K562 (cell line): ENCODE measurements around the gene VPS9D1. TPM values are rescaled to one million over a fixed set of nuclear protein-coding genes. Genes with fewer than 3 reads are reported as not detected.

Source experiments
- ATAC-seq: fragments of 200-7000 bp; cut with Tn5 transposase; 3 replicates; pipeline ENCODE4 v1.9.1; 2020; ENCODE audit warnings: moderate library complexity
- BruUV-seq: library from RNA; stranded (reverse); fragments of 400-500 nt; replicated peaks from 2 replicates; lab custom pipeline; 2021; lab: Mats Ljungman, UMichigan
- CTCF ChIA-PET: fragments of 300-600 bp; formaldehyde crosslinking; extraction: SDS; loops from one replicate; lab custom pipeline; 2021; ENCODE audit warnings: low intra/inter-chr PET ratio; lab: Yijun Ruan, JAX
- POLR2A ChIA-PET: fragments of 300-600, 350-650 bp; sonication (Branson Sonifier 250); formaldehyde crosslinking; extraction: SDS; loops from one replicate; lab custom pipeline; 2021; ENCODE audit warnings: antibody characterized with exemption, inconsistent platforms; lab: Yijun Ruan, JAX
- DNase-seq, 4 experiments: peaks; one replicate each; pipeline versions ENCODE4 v3.0.0 to v3.0.0-alpha.2; 2011 to 2018; ENCODE audit warnings: low spot score in 3 of 4, mixed read lengths in 3 of 4; ENCODE audit errors: extremely low read depth in 1 of 4
- FAIRE-seq: peaks from 2 replicates; lab custom pipeline; 2011; peaks lifted over from hg19 to GRCh38; lab: Jason Lieb, UNC
- H2AFZ ChIP-seq: 2 replicates; pipeline ENCODE4 v1.6.0; 2011; ENCODE audit warnings: low read depth, low read length, control low read depth, inconsistent platforms
- H3K27ac ChIP-seq: fragments of 200-600 bp; 3 replicates; pipeline ENCODE4 v1.8.0; 2011; ENCODE audit warnings: low read depth, mild to moderate bottlenecking, control low read depth, inconsistent platforms, low read length, moderate library complexity, mixed read lengths; ENCODE audit errors: extremely low read depth
- H3K27me3 ChIP-seq, 2 experiments: fragments of 300-600 bp in 1 of 2; 2 replicates in 1 of 2; 3 replicates in 1 of 2; pipeline versions ENCODE4 v1.6.0 to v1.8.0; 2011; ENCODE audit warnings: inconsistent platforms in 2 of 2, low read length in 2 of 2, mild to moderate bottlenecking in 1 of 2, mixed read lengths in 1 of 2, moderate library complexity in 1 of 2; ENCODE audit not compliant: control insufficient read depth in 2 of 2, insufficient read depth in 2 of 2
- H3K36me3 ChIP-seq: fragments of 300-600 bp; 3 replicates; pipeline ENCODE4 v1.8.0; 2011; ENCODE audit warnings: mild to moderate bottlenecking, low read length, inconsistent platforms; ENCODE audit not compliant: control insufficient read depth, insufficient read depth
- H3K4me1 ChIP-seq, 2 experiments: fragments of 200-600 bp in 1 of 2; replicated peaks in 1 of 2; 2 replicates in 1 of 2; 3 replicates in 1 of 2; pipeline versions ENCODE4 v1.5.1 to v1.8.0; 2011; ENCODE audit warnings: inconsistent platforms in 2 of 2, low read length in 2 of 2, mild to moderate bottlenecking in 1 of 2, mixed read lengths in 1 of 2, moderate library complexity in 1 of 2; ENCODE audit not compliant: control insufficient read depth in 2 of 2, insufficient read depth in 2 of 2
- H3K4me2 ChIP-seq: 2 replicates; pipeline ENCODE4 v1.6.1; 2011; ENCODE audit warnings: low read length, control low read depth, inconsistent platforms, mixed read lengths; ENCODE audit not compliant: insufficient read depth
- H3K4me3 ChIP-seq: fragments of 200-600 bp; sonication (generic), shearing (Covaris generic); 2 replicates; pipeline ENCODE4 v1.5.1; 2016; ENCODE audit warnings: control low read depth, inconsistent platforms
- H3K79me2 ChIP-seq: fragments of 200-600 bp; 3 replicates; pipeline ENCODE4 v1.8.0; 2011; ENCODE audit warnings: low read length, inconsistent platforms; ENCODE audit not compliant: control insufficient read depth, insufficient read depth
- H3K9ac ChIP-seq, 2 experiments: 2 replicates each; pipeline versions ENCODE4 v1.6.0 to v1.6.1; 2011; ENCODE audit warnings: low read depth in 2 of 2, low read length in 2 of 2, control low read depth in 1 of 2, inconsistent platforms in 1 of 2, mild to moderate bottlenecking in 1 of 2, mixed read lengths in 1 of 2; ENCODE audit not compliant: insufficient read depth in 1 of 2
- H3K9me1 ChIP-seq: one replicate; pipeline ENCODE4 v1.6.0; 2011; ENCODE audit warnings: inconsistent platforms, mild to moderate bottlenecking, low read length, moderate library complexity; ENCODE audit not compliant: control insufficient read depth, insufficient read depth
- H3K9me3 ChIP-seq: replicated peaks from 2 replicates; pipeline ENCODE4 v1.5.1; 2011; ENCODE audit warnings: low read depth, low read length, inconsistent platforms; ENCODE audit not compliant: control insufficient read depth, insufficient read depth
- H4K20me1 ChIP-seq: replicated peaks from 2 replicates; pipeline ENCODE4 v1.6.1; 2011; ENCODE audit warnings: low read length, inconsistent platforms, mixed read lengths; ENCODE audit not compliant: control insufficient read depth, insufficient read depth
- BRD4 ChIP-seq: fragments of 200-600 bp; sonication (generic); IDR thresholded peaks from 2 replicates; pipeline ENCODE4 v1.6.1; 2017; ENCODE audit warnings: inconsistent platforms
- E2F4 ChIP-seq: sonication (generic); formaldehyde crosslinking; IDR thresholded peaks from 2 replicates; pipeline ENCODE4 v1.8.0; 2022; ENCODE audit warnings: mild to moderate bottlenecking, low read depth, missing genetic modification reagents
- GTF2E2 ChIP-seq: fragments of 200-800 bp; sonication (Bioruptor generic); IDR thresholded peaks from 2 replicates; pipeline ENCODE4 v1.6.1; 2016; ENCODE audit warnings: missing genetic modification characterization, missing compliant biosample characterization
- HEY1 ChIP-seq: fragments of 250-450 bp; sonication (Bioruptor Pico); IDR thresholded peaks from 2 replicates; pipeline ENCODE4 v1.5.0; 2020; ENCODE audit warnings: mild to moderate bottlenecking, moderate library complexity, borderline replicate concordance
- HMG20A ChIP-seq: fragments of 450-650 bp; formaldehyde crosslinking; conservative IDR thresholded peaks from 2 replicates; pipeline ENCODE4 v1.4.0; 2020; ENCODE audit warnings: mild to moderate bottlenecking, mixed read lengths
- KAT7 ChIP-seq: sonication (generic); formaldehyde crosslinking; IDR thresholded peaks from 2 replicates; pipeline ENCODE4 v1.8.0; 2022; ENCODE audit warnings: missing genetic modification reagents, mild to moderate bottlenecking, borderline replicate concordance
- MYBL2 ChIP-seq, 2 experiments: fragments of 450-650 bp in 1 of 2; sonication (generic) in 1 of 2; formaldehyde crosslinking in 1 of 2; IDR thresholded peaks; 2 replicates each; pipeline versions ENCODE4 v1.6.1 to v1.8.1; 2017 to 2022; ENCODE audit warnings: borderline replicate concordance in 1 of 2, inconsistent platforms in 1 of 2, low read depth in 1 of 2, mild to moderate bottlenecking in 1 of 2, missing genetic modification reagents in 1 of 2, moderate library complexity in 1 of 2
- NONO ChIP-seq, 2 experiments: fragments of 200-400 bp in 1 of 2; fragments of 450-650 bp in 1 of 2; formaldehyde crosslinking in 1 of 2; IDR thresholded peaks; 2 replicates each; pipeline ENCODE4 v1.6.1; 2017; ENCODE audit warnings: low read depth in 2 of 2, mild to moderate bottlenecking in 2 of 2, moderate library complexity in 2 of 2, low read length in 1 of 2
- POLR2A ChIP-seq: fragments of 450-650 bp; conservative IDR thresholded peaks from 2 replicates; pipeline ENCODE4 v1.6.1; 2016
- POLR2B ChIP-seq: fragments of 450-650 bp; IDR thresholded peaks from 2 replicates; pipeline ENCODE4 v1.6.1; 2018; ENCODE audit warnings: low read depth; ENCODE audit not compliant: partially characterized antibody
- POLR2G ChIP-seq: fragments of 200-400 bp; formaldehyde crosslinking; IDR thresholded peaks from 2 replicates; pipeline ENCODE4 v1.6.1; 2017; ENCODE audit warnings: low read depth, mild to moderate bottlenecking, antibody characterized with exemption, low read length, moderate library complexity
- RBFOX2 ChIP-seq: fragments of 200-400 bp; formaldehyde crosslinking; IDR thresholded peaks from 2 replicates; pipeline ENCODE4 v1.6.1; 2017; ENCODE audit warnings: low read depth, mild to moderate bottlenecking, low read length, moderate library complexity
- RBM34 ChIP-seq: fragments of 200-400 bp; formaldehyde crosslinking; IDR thresholded peaks from 2 replicates; pipeline ENCODE4 v1.6.1; 2018; ENCODE audit warnings: low read length, borderline replicate concordance; ENCODE audit not compliant: insufficient read depth
- SAFB ChIP-seq: fragments of 200-400 bp; formaldehyde crosslinking; IDR thresholded peaks from 2 replicates; pipeline ENCODE4 v1.6.1; 2017; ENCODE audit warnings: low read depth, low read length, borderline replicate concordance
- SREBF2 ChIP-seq: sonication (generic); formaldehyde crosslinking; IDR thresholded peaks from 2 replicates; pipeline ENCODE4 v1.4.0; 2020; ENCODE audit warnings: mild to moderate bottlenecking, missing genetic modification reagents
- SUPT5H ChIP-seq: fragments of 450-650 bp; IDR thresholded peaks from 2 replicates; pipeline ENCODE4 v1.6.1; 2016
- ZFP36 ChIP-seq: fragments of 150-350 bp; IDR thresholded peaks from 2 replicates; pipeline ENCODE4 v1.6.1; 2018; ENCODE audit warnings: low read length, low read depth; ENCODE audit not compliant: partially characterized antibody
- ZNF239 ChIP-seq: fragments of 250-450 bp; sonication (Bioruptor Pico); IDR thresholded peaks from 2 replicates; pipeline ENCODE4 v1.4.0; 2020; ENCODE audit warnings: mild to moderate bottlenecking
- ZNF280B ChIP-seq: fragments of 250-450 bp; sonication (Bioruptor Pico); IDR thresholded peaks from 2 replicates; pipeline ENCODE4 v1.5.1; 2021; ENCODE audit warnings: mild to moderate bottlenecking
- WGBS: fragments of 100-300 bp; shearing (Covaris generic); methylation state at CpG from one replicate; pipeline ENCODE4 v1.1.6; 2016; ENCODE audit warnings: low coverage, mixed read lengths; ENCODE audit not compliant: insufficient coverage; ENCODE audit errors: missing lambda C conversion rate; 5-methylcytosine and 5-hydroxymethylcytosine counted together
- in situ Hi-C: fragments of 300-500 bp; cut with MboI; formaldehyde crosslinking; loops from 4 replicates; pipeline ENCODE4 v1.15.0; 2018; ENCODE audit warnings: inconsistent platforms, mixed read lengths
- intact Hi-C: fragments of 100-400 bp; cut with micrococcal nuclease; formaldehyde crosslinking; loops from 2 replicates; pipeline ENCODE4 v1.14.2; 2022
- polyA plus RNA-seq, 8 experiments: library from polyadenylated mRNA; depleted of rRNA in 4 of 8; stranded (reverse) in 5 of 8; unstranded in 3 of 8; fragments of >200 nt; fragmentation: Nextera tagmentation in 2 of 8; fragmentation: Illumina TruSeq in 1 of 8; extraction: Ambion mirVana in 2 of 8; extraction: Trizol in 1 of 8; gene quantifications; 2 replicates each; pipeline versions ENCODE4 v1.2.1 to v1.2.3, GENCODE V29; 2011 to 2014; ENCODE audit warnings: inconsistent platforms in 1 of 8, missing spikeins in 1 of 8
- total RNA-seq, 7 experiments: library from RNA; depleted of rRNA in 6 of 7; stranded (reverse); fragments of >200 nt in 6 of 7; fragmentation: Illumina TruSeq in 2 of 7; extraction: Trizol in 2 of 7; gene quantifications; 2 replicates each; pipeline versions ENCODE4 v1.2.1 to v1.2.3, GENCODE V29; 2011 to 2021; ENCODE audit warnings: low replicate concordance in 1 of 7

VPS9D1 gene
- total and polyA plus RNA-seq, 9 of the 15 experiments (the other 6 are each of a cell fraction or from before 2014, with no cell fraction given), result 0.33 to 3.1 (median 1.1) TPM

DNA sequence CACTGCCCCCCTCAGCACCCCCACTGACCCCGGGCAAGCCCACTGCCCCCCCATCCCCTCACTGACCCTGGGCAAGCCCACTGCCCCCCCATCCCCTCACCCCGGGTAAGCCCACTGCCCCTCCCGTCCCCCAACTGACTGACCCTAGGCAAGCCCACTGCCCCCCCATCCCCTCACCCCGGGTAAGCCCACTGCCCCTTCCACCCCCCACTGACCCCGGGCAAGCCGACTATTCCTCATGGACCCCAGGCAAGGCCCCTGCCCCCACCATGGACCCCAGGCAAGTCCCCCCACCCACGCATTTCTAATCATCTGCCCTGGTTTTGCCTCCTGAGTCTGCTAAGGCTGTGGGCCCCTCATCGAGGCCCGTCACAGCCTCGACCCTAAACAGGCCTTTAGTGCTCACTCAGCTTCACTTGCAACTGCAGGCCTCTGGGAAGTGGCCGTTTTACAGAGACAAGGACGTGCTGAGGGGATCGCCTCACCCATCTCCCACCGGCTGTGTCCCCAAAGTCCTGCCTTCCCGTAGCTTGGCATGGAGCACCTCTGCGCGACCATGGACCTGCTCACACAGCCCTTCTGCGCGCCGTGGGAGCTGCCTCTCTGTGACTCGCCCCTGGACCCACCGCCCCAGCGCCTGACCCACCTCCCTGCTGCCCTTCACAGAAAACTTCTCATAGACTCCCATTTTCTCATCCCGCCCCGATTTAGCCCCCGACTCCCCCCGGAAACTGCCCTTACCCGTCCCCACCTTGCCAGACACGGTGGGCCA, 3.6 kb downstream of the VPS9D1 start:
- in situ Hi-C loops, result no loop called here
- Histone ChIP-seq H3K4me2 (no peak overlapping the region), H3K79me2 (peaks cover 32% of the 10 kb centered on the region), H3K4me1 (peaks cover 30 to 75% of the 10 kb centered on the region in 2 experiments), H4K20me1 (peaks cover 15% of the 10 kb centered on the region; the same call in 1 of the 2 replicates), H3K36me3 (peaks cover 47% of the 10 kb centered on the region), H3K27me3 (no peaks in the 10 kb centered on the region), H2AFZ (no peak overlapping the region), H3K9me3 (0 out of 2 replicates have a peak, but pooled peaks cover 2% of the 10 kb centered on the region), H3K27ac (peak overlapping the region; percentile 88; the same call in 2 of the 3 replicates), H3K9ac (peak overlapping the region in 1 of 2 experiments; percentile 89; a peak in 2 of 4 replicates), H3K9me1 (no peaks in the 10 kb centered on the region), H3K4me3 (no peak overlapping the region)
- no peak for ATAC-seq
- no TSS peak for BruUV-seq
- peak in 1 of 4 experiments; percentile 7 for DNase-seq
- ChIA-PET POLR2A (interaction anchor here (0.5 to 5.7 kb wide), 4 partner anchors 10 to 1153 kb away, joined by 3 to 45 read pairs (median 3); no protein-coding TSS in a partner anchor), CTCF (no interaction called here)
- no peak for FAIRE-seq
- WGBS, result 88% methylated on average over 22 of the region's 29 CpGs
- intact Hi-C loops, result no loop called here
- TF ChIP-seq RBM34 (no peak), HMG20A (CRISPR knock-in tag) (no peak), RBFOX2 (peak; percentile 32; the same call in 1 of the 2 replicates), BRD4 (no peak), POLR2A (peak; percentile 43), SREBF2 (no peak), POLR2B (peak; percentile 47), KAT7 (CRISPR knock-in tag) (no peak), HEY1 (CRISPR knock-in tag) (no peak), SUPT5H (peak; percentile 50), POLR2G (peak; percentile 66), ZNF239 (CRISPR knock-in tag) (no peak), NONO (IDR thresholded peaks at IDR 0.05; ENCODE audit: low read depth in 2 of 2, low read length in 1 of 2) (no peak), GTF2E2 (tag) (no peak), E2F4 (CRISPR knock-in tag) (no peak), ZNF280B (no peak), MYBL2 (IDR thresholded peaks at IDR 0.05; ENCODE audit: low read depth) (no peak), MYBL2 (CRISPR knock-in tag; IDR thresholded peaks at IDR 0.05; ENCODE audit: borderline replicate concordance) (no peak), SAFB (no peak), ZFP36 (no peak)
